GM18870 (cell line): ENCODE results near the gene SLC49A4.

Experiments
- ATAC-seq: cut with Tn5 transposase; IDR thresholded peaks from one replicate; pipeline ENCODE4 v1.9.1; 2021; ENCODE audit warnings: moderate library complexity; ENCODE audit not compliant: unreplicated experiment

SLC49A4 gene

DNA sequence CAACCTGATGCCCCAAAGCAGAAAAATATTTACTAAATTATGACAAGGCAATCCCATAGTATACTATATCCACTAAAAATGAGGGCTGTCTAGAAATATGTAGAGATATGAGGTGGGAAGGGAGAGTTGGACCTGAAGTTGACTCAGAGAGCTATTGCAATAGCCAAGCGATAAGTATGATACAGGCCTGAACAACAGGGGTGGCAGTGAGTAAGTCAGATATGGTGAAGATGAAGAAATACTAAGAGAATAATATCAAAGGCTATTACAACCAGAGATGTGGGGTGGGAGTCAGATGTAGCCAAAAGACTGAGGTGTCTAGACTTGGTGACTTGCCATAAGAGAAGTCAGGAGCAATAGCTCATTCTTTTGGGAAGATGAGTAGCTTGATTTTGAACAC, 10.4 kb upstream of the SLC49A4 start:
- ATAC-seq, result no peak

DNA sequence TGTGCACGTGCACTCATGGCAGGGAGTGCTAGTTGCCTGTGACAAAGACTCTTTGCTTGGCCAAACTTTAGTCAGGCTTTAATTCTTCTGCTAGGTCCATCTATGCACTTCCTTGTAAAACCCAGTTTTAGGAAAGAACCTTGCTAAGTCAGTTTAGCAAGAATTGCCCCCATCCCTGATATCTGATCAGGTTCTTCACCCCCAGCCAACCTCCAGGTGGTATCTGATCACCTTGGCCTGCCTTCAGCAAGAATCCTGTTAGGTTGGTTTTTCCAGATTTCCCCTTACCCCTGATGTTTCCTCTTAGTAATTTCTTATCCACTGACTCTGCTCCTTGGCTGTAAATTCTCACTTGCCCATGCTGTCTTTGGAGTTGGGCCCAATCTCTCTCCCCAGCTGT, 9.6 kb upstream of the SLC49A4 start:
- no peak for ATAC-seq

DNA sequence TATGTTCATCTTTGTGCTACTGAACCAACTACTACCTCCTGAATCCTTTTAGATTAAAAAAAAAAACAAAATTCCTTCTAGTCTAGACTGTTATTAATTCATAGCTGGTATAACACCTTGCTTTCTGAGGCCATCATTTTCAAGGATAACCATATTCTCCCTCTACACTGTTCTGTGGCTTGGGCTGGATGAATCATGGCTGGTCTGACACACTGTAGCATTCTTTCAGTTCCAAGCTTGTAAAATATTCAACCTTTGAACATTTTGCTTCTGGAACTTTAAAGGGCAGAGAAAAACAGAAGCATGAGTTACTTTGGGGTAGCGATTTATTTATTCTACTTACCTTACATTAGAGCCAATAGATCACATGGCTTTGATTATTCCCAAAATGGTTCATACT, 8.8 kb upstream of the SLC49A4 start:
- ATAC-seq, result no peak

DNA sequence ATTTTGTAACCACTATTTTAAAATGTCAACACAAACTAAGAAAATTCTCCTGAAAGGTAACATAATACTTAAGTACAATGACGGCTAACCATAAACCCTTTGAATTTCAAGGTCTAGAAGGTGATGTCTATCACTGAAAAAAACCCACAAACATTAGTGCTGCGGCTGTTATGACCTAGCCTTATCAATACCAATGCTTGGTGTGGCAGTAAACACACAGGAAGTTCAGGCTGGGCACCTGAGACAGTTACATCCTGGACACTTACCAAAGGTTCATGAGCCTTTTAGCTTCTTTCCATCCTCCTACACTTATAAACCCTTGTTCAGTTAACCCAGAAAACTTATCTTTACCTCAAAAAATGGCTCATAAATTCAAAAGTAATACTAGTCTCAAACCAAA, 7.0 kb upstream of the SLC49A4 start:
- no peak for ATAC-seq

DNA sequence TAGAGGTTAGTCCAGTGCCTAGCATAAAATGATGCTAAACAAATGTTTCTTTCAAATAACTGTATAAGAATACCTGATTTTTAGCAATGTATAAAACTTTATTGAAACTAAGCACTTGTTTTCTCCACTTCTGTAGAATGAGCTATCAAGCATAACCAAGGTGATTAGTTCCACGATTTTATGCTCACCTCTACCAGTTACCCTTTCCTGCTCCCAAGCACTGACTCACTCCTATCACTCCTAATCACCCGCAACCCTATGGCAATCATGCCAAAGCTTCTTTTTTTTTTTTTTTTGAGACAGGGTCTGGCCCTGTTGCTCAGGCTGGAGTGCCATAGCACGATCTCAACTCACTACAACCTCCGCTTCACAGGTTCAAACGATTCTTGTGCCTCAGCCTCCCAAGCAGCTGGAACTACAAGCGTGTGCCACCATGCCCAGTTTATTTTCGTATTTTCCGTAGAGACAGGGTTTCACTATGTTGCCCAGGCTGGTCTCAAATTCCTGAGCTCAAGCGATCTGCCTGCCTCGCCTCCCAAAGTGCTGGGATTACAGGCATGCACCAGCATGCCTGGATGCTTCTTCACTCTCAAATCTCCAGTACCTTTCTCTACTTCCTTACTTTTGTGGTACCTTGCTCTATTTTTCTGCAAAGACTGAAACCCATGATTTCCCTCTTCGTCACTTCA, 5.1 kb upstream of the SLC49A4 start:
- no peak for ATAC-seq

DNA sequence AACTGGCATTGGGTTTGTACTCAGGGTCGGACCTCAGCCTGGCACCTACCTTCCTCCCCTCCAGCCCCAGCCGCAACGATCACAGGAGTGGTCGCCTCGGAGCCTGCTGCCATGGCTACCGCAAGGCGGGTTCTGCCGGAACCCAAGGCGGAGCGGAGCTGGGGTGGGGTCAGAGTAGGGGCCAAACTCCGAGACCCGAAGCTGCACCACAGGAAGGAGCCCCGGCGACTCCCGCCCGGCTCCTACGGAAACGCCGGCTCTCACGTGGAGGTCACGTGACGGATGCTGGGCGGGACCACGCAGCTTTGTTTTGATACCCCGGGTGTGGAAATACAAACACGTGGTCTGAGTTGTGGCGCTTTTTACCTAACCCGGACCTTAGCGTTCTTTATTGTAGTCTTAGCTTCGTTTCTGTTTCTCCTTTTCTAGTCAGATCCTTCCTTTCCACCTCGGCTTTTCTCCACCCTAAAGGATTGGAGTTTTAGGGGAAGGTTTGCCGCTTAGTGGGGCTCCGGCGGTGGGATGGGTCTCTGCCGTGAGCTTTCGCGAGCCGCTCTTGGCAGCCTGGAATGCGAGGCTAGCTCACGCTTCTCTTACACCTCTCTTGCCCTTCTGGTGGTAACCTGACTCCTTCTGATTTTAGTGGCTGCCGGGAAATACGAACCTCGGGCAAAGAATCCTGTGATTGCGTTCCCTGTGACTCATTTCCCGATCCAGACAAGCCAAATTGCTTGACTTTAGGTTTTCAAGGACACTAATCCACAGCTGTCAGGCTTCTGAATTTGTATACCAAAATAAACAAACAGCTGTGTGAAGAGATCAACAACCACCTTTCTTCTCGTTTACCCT, 1.1 kb upstream of the SLC49A4 start, which contains the start of gene HSPBAP1:
Gene HSPBAP1, minus strand, starts transcription at position 264 of the 849 bp plus-strand sequence. Its CDS starts 151 bp downstream, at position 113.
- ATAC-seq, result peak; percentile 63

DNA sequence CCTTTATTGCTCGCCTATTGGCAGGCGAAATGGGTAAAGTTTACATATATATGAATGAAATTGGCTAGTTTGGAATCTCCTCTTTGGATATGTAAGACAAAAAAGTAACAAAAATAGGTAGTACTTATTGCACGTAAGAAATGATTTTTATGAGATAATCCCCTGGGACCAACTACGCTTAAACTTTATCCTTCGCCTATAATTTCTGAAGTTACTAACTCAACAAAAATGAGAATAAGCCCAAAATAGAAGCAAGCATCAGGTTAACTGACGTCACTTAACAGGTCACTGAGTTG, 438 bp upstream of the SLC49A4 start:
- ATAC-seq, result no peak

DNA sequence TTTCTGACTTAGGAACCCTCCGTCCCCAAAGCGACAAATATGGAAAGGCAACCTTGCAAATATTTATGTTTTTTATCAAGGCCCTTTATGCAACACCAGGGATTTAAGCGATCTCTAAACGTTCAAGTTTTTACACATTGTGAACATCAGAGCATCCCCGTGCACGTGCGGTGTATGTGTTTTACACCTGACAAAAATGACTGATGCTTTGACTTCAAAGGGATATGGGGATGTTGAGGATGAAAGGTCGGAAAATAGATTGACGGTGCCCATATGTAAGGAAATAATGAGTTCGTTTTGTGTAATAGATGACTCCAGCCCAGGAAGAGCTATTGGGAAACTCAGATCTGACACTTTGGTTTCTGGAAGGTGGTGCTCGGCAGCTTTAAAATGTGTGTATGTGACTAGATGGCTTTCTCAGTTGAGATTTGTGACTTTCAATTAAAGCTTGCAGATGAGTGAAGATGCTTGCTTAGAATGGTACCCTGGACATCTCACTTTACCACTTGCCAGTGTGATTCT, 866 bp downstream of the SLC49A4 start:
- no peak for ATAC-seq

DNA sequence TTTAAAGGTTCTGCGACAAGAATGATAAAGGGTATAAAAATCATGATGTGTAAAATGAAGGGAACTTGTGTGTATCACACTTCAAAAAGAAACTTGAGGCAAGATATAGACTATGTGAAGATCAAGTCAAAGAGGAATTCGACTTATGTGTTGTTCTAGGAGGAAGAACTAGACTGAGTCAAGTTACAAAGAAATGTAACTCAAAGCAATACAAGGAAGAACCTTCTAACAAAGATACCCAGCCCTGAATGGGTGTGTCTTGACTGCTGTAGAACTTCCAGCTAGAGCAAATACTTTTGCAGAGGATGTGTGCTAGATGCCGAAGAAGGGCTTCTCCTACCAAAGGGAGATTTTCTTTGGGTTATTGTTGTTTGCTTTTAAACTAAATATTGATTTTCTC, 2.4 kb downstream of the SLC49A4 start:
- ATAC-seq, result no peak

DNA sequence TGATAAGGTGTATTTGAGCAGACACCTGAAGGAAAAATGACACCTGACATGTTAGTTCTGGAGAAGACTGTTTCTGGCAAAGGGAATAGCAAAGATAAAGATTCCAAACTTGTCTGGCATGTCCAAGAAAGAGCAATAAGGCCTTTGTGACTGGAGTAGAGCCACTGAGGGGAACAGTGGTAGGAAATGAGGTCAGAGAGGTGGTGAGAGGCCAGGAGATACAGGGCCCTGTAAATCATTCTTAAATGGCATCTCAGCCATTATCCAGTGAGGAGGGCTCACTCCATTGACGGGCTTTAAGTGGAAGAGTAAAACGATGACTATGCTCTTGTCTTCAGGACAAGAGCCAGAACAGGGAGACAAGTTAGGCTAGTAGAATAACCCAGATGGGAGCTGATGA, 4.5 kb downstream of the SLC49A4 start:
- ATAC-seq, result no peak

DNA sequence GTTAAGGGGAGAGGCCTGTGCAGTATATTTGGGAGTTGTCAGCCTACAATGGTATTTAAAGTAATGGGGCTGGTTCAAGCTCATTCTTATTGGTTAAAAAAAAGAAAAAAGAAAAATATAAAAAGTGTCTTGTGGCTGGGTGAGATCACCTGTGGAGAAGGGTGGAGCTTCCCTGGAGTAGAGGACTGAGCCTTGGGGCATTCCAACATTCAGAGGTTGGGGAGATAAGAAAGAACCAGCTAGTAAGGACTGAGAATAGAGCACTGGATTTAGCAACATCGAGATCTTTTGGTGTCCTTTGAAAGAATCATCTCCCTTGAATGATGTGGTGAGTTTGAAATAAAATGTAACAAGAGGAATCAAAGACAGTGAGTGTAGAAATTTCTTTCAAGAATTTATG, 5.2 kb downstream of the SLC49A4 start:
- ATAC-seq, result no peak

DNA sequence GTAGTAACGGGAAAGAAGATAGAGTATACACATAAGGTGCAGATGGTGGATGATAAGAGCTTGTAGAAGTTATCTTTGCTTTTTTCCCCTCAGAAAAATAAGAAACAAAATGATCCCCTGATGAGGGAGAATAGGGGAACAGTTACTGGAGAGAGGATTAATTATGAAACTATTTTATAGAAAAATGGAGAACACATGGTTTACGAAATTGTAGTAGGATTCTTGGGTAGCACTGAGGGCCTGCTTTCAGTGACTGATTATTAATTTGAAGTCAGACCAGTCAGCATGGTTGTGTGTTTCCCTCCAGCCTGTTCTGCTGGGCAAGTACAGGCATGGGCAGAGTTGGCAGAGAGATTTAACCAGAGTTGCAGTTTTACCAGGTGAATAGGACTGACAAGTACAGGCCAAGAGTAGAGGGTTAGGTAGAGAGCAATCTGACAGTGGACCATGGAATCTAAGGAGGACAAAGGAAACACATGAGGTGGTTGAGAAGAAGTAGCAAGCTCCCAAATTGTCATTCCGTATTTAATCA, 5.9 kb downstream of the SLC49A4 start:
- no peak for ATAC-seq

DNA sequence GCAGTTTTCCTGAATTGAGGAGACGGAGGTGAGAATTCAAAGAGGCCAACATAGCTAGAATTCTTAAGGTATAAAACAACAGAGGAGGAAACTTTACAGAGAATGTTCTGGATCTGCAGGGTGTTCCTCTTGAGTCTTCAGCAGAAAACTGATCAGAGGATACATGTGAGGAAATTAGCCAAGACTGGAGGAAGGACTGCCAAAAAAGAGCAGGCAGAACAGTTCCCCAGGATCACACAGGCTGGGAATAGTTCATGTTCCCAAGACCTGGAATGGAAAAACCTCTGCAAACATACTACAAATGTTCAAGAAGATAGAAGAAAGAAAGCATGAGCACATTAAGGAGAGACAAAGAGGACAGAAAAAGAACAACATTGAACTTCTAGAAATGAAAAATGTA, 7.5 kb downstream of the SLC49A4 start:
- no peak for ATAC-seq

DNA sequence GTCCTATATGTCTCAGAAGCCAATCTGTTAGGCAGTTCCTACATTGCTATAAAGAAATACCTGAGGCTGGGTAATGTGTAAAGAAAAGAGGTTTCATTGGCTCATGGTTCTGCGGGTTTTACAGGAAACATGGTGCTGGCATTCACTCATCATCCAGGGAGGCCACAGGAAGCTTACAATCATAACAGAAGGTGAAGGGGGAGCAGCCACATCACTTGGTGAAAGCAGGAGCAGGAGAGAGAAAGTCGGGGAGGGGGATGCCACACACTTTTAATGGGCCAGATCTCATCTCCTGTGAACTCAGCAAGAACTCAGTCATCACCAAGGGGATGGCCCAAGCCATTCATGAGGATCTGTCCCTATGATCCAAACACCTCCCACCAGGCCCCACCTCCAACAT, 9.1 kb downstream of the SLC49A4 start:
- ATAC-seq, result no peak

DNA sequence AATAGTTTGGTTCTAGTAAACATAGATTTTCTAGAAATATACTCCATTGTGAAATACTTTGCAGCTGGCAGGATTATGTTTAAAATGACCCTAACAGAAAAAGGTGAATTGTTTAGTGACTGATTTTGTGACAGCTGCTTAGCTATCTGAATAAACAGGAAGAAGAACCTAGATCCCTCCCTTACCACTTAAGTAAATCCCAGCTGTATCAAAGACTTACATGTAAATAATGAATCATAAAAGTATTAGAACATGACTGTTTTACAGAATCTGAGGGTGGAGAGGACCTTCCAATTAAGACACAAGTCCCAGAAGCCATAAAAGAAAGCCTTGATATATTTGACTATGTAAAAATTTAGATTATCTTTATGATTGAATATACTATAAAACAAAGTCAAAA, 15.9 kb downstream of the SLC49A4 start:
- no peak for ATAC-seq

DNA sequence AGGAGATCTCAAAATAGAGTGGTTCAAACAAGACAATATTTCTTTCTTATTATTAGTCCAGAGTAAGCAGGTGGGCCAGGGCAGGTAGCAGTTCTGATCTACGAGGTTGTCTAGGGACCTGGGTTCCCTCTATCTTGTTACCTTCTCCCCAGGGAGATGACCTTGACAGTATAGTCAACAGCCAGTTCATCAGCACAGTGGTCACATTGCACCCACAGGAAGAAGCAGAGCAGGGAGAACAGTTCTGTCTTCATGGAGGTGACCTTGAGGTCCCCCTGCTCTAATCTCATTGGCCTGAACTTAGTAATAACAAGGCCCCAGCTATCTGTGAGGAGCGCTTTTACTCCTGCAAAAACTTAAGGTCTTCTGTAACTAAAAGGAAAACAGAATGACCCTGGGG, 21.7 kb downstream of the SLC49A4 start:
- no peak for ATAC-seq

DNA sequence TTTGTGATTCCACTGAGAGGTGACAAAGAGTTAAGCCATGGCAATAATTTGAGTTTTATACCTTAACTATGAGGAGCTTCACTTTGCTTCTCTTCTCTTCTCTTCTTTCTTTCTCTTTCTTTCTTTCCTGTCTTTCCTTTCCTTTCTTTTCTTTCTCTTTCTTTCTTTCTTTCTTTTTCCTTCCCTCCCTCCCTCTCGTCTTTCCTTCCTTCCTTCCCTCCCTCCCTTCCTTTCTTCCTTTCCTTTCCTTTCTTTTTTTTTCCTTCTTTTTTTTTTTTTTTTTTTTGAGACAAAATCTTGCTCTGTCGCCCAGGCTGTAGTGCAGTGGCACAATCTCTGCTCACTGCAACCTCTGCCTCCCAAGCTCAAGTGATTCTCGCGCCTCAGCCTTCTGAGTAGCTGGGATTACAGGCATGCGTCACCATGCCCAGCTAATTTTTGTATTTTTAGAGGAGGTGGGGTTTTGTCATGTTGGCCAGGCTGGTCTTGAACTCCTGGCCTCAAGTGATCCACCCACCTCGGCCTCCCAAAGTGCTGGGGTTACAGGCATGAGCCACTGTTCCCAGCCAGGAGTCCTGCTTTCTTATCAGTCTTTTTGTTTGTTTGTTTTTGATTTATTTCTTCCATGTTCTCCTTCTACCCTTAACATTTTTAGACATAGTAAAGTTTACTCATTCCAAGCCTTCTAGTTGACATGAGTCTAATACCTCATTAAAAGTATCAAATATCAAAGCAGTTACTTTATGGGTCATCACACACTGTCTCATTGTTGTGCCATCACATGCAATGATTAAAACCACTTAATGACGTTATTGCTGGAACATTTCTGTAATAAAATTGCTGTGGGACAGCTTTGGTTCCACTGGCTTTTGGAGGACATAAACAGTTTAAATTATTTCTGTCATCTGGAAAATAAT, 29.9 kb downstream of the SLC49A4 start:
- ATAC-seq, result no peak

DNA sequence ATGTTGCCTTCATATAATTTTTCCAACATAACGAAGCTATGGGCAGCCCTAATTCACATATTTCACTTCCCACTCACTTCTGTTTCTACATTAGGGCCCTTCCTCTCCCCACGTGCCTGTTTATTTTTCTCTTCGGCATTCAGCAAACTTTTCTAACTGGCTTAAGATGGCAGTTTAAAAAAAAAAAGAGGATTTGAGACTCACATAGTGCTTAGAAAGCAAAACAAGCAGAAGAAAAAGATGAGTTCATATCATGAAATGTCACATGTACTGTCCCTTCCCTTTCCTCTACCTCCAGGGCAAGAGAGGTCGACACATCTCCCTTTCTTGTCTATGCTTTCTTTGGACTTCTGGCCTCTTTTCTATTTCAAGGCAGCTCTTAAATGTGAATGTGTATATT, 30.6 kb downstream of the SLC49A4 start:
- no peak for ATAC-seq

DNA sequence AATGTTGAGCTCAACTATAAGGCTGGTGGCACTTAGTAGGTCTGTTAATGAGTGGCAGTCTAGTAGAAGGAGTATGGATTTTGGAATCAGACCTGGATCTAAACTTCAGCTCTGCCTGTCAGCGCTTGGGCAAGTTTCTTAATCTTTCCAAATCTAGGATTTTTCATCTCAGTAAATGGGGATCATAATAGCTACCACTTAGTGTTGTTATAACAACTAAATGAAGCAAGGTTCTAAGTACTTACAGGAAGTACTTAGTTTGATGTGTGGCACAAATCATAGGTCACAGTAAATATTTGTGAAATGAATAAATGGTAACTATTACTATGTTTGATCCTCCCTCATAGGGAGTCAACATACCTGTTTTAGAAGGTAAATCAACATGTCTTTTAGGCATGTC, 31.4 kb downstream of the SLC49A4 start:
- ATAC-seq, result no peak

DNA sequence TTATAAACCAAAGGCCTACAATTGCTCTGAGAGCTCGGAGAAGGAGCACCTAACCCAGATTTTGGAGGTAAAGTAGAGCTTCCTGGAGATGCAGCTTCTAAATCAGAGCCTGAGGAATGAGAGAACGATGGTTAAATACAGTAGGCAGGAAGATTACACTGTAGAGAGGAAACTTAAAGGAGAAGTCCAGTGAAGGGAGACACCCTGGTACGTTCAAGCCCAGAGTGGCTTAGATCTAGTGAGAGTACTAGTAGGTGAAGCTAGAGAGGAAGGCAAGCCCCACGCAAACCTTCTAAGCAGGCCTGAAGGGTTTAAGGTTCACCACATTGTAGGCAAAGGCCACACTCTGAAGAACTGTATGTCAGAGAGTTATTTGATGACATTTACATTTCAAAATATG, 33.4 kb downstream of the SLC49A4 start:
- ATAC-seq, result no peak

DNA sequence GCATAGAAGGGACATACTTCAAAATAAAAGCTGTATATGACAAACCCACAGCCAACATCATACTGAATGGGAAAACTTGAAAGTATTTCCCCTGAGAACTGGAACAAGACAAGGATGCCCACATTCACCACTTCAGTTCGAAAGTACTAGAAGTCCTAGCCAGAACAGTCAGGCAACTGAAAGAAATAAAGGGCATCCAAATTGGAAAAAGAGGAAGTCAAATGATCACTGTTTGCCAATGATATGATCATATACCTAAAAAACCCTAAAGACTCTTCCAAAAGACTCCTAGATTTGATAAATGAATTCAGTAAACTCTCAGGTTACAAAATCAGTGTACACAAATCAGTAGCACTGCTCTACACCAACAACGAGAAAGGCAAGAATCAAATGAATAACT, 40.7 kb downstream of the SLC49A4 start:
- no peak for ATAC-seq
